HCT116 (cell line): ENCODE data around the gene TNN. TPM values are rescaled to one million over a fixed set of nuclear protein-coding genes. Genes with fewer than 3 reads are reported as not detected.

Source experiments
- ATAC-seq: fragments of 200-7000 bp; cut with Tn5 transposase; 2 replicates; pipeline ENCODE4 v1.9.1; 2020; ENCODE audit warnings: mild to moderate bottlenecking, moderate library complexity
- BruUV-seq: library from RNA; stranded (reverse); fragments of 400-500 nt; replicated peaks from 2 replicates; lab custom pipeline; 2021; lab: Mats Ljungman, UMichigan
- CTCF ChIA-PET: fragments of 300-600 bp; sonication (Branson Sonifier 250); formaldehyde crosslinking; loops from one replicate; lab custom pipeline; 2021; ENCODE audit warnings: antibody characterized with exemption; lab: Charles Lee
- POLR2A ChIA-PET: fragments of 300-600, 350-600 bp; sonication (Branson Sonifier 250); formaldehyde crosslinking; loops from one replicate; lab custom pipeline; 2021; ENCODE audit warnings: antibody characterized with exemption; lab: Charles Lee
- RAD21 ChIA-PET, 2 experiments: fragments of 300-600 bp; sonication (Branson Sonifier 250); formaldehyde crosslinking; loops; one replicate each; lab custom pipeline; 2023; ENCODE audit warnings: low total read pairs in 2 of 2; ENCODE audit not compliant: uncharacterized antibody in 2 of 2, unreplicated experiment in 2 of 2, low non-redundant PET in 1 of 2; lab: Charles Lee
- DNase-seq: peaks from one replicate; pipeline ENCODE4 v3.0.0-alpha.2; 2010; ENCODE audit warnings: low read depth, low spot score
- H2AFZ ChIP-seq: fragments of 200-600 bp; shearing (Covaris generic), sonication (generic); 2 replicates; pipeline ENCODE4 v1.6.1; 2017; ENCODE audit warnings: low read depth, mixed run types, mixed read lengths, antibody characterized with exemption, low read length; ENCODE audit not compliant: poor library complexity, severe bottlenecking
- H3K27ac ChIP-seq: 2 replicates; pipeline ENCODE4 v1.5.1; 2012; ENCODE audit warnings: low read depth, low read length
- H3K27me3 ChIP-seq: fragments of 200-600 bp; sonication (generic); 2 replicates; pipeline ENCODE4 v1.6.1; 2016; ENCODE audit warnings: mixed run types, low read length, mixed read lengths; ENCODE audit not compliant: insufficient read depth
- H3K36me3 ChIP-seq, 2 experiments: fragments of 200-500 bp in 1 of 2; fragments of 200-600 bp in 1 of 2; sonication (Bioruptor generic) in 1 of 2; sonication (generic) in 1 of 2; 2 replicates each; pipeline versions ENCODE4 v1.5.1 to v1.6.1; 2014 to 2016; ENCODE audit warnings: low read length in 2 of 2, inconsistent platforms in 1 of 2, mixed read lengths in 1 of 2, mixed run types in 1 of 2; ENCODE audit not compliant: insufficient read depth in 2 of 2, control insufficient read depth in 1 of 2
- H3K4me1 ChIP-seq, 2 experiments: fragments of 200-600 bp in 1 of 2; sonication (generic) in 1 of 2; 2 replicates each; pipeline versions ENCODE4 v1.5.1 to v1.6.1; 2012 to 2017; ENCODE audit warnings: low read length in 2 of 2, inconsistent platforms in 1 of 2, mild to moderate bottlenecking in 1 of 2, mixed read lengths in 1 of 2, mixed run types in 1 of 2, moderate library complexity in 1 of 2; ENCODE audit not compliant: insufficient read depth in 2 of 2, control insufficient read depth in 1 of 2
- H3K4me2 ChIP-seq: fragments of 200-600 bp; sonication (generic); 2 replicates; pipeline ENCODE4 v1.6.1; 2017; ENCODE audit warnings: mixed run types, low read length, mixed read lengths
- H3K4me3 ChIP-seq, 2 experiments: fragments of 200-600 bp in 1 of 2; sonication (generic) in 1 of 2; replicated peaks in 1 of 2; 2 replicates each; pipeline ENCODE4 v1.5.1; 2011 to 2016; ENCODE audit warnings: low read length in 2 of 2, control low read depth in 1 of 2, low read depth in 1 of 2, mild to moderate bottlenecking in 1 of 2, mixed read lengths in 1 of 2, mixed run types in 1 of 2
- H3K79me2 ChIP-seq: fragments of 200-600 bp; sonication (generic); 2 replicates; pipeline ENCODE4 v1.6.1; 2017; ENCODE audit warnings: mild to moderate bottlenecking, mixed run types, low read length, moderate library complexity, mixed read lengths; ENCODE audit not compliant: insufficient read depth
- H3K9ac ChIP-seq: fragments of 200-600 bp; sonication (generic); 2 replicates; pipeline ENCODE4 v1.6.1; 2016; ENCODE audit warnings: low read length, mixed read lengths
- H3K9me2 ChIP-seq: fragments of 200-600 bp; sonication (generic), shearing (Covaris generic); 2 replicates; pipeline ENCODE4 v1.6.1; 2017; ENCODE audit warnings: mixed run types, mild to moderate bottlenecking, moderate library complexity; ENCODE audit not compliant: insufficient read depth
- H3K9me3 ChIP-seq, 2 experiments: fragments of 200-500 bp in 1 of 2; fragments of 200-600 bp in 1 of 2; sonication (Bioruptor generic) in 1 of 2; sonication (generic) in 1 of 2; 2 replicates each; pipeline ENCODE4 v1.6.1; 2014 to 2017; ENCODE audit warnings: low read length in 2 of 2, mixed read lengths in 2 of 2, inconsistent platforms in 1 of 2, low read depth in 1 of 2, mild to moderate bottlenecking in 1 of 2, mixed run types in 1 of 2, moderate library complexity in 1 of 2; ENCODE audit not compliant: control insufficient read depth in 1 of 2, insufficient read depth in 1 of 2
- H4K20me1 ChIP-seq: fragments of 200-600 bp; sonication (generic), shearing (Covaris generic); 2 replicates; pipeline ENCODE4 v1.6.1; 2017; ENCODE audit warnings: mixed run types, mild to moderate bottlenecking, moderate library complexity; ENCODE audit not compliant: insufficient read depth
- ELF1 ChIP-seq: IDR thresholded peaks from 2 replicates; pipeline ENCODE4 v1.6.1; 2012; ENCODE audit warnings: low read depth, borderline replicate concordance
- FOSL1 ChIP-seq: IDR thresholded peaks from 2 replicates; pipeline ENCODE4 v1.6.1; 2012; ENCODE audit warnings: low read depth
- JUND ChIP-seq: IDR thresholded peaks from 2 replicates; pipeline ENCODE4 v1.6.1; 2012
- POLR2AphosphoS5 ChIP-seq: IDR thresholded peaks from 2 replicates; pipeline ENCODE4 v1.6.1; 2011; ENCODE audit warnings: mild to moderate bottlenecking, low read depth, low read length, moderate library complexity
- RAD21 ChIP-seq: IDR thresholded peaks from 2 replicates; pipeline ENCODE4 v1.6.1; 2012; ENCODE audit warnings: low read depth, mild to moderate bottlenecking
- SIN3A ChIP-seq: IDR thresholded peaks from 2 replicates; pipeline ENCODE4 v1.6.1; 2012; ENCODE audit warnings: low read depth
- intact Hi-C: fragments of 100-400 bp; cut with micrococcal nuclease; formaldehyde crosslinking; loops from 2 replicates; pipeline ENCODE4 v1.10.0; 2022
- total RNA-seq: library from RNA; stranded (reverse); gene quantifications from one replicate; pipeline ENCODE4 v1.2.1, GENCODE V29; 2021; ENCODE audit not compliant: unreplicated experiment
- TF ChIP-seq, protein P1 (sequence below): IDR thresholded peaks from 2 replicates; pipeline ENCODE4 v1.6.1; 2011; ENCODE audit warnings: mild to moderate bottlenecking, low read length, moderate library complexity; ENCODE audit not compliant: insufficient replicate concordance; ENCODE audit errors: extremely low read depth
- TF ChIP-seq, protein P2 (sequence below): IDR thresholded peaks from 2 replicates; pipeline ENCODE4 v1.6.1; 2012
- TF ChIP-seq, protein P3 (sequence below): IDR thresholded peaks from 2 replicates; pipeline ENCODE4 v1.6.1; 2012

TNN gene
- total RNA-seq, 1 experiment from 2014 or later = not detected

DNA sequence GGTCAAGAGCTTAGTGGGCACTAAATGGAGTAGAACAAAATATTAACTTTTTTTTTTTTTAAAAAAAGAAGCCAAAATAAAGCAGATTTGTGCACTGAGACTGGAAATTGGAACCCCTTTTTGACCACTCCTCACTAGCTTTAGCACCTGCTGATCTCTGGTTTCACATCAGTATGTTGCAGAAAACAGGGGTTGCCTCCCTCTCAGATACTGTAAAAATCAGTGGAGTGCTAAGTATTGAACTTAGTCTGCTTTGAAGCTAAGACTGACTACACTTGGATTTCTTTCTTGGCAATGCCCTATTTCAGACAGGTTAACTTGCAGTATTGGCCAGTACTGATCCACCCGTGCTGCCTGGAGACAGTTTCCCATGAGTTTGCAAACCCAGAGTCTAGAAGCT lies 127.6 kb downstream of the TNN start:
- no peaks in the 10 kb centered on the region for H3K36me3 ChIP-seq
- no peak overlapping the region for H3K9ac ChIP-seq
- ChIA-PET CTCF (interaction anchor here (1.0 kb wide), 1 partner anchor 49 kb away, joined by 4 read pairs; no protein-coding TSS in a partner anchor), RAD21 (no interaction called here), POLR2A (interaction anchor here (1.0 kb wide), 1 partner anchor 25 kb away, joined by 3 read pairs; no protein-coding TSS in a partner anchor)
- H3K4me3 ChIP-seq = no peak overlapping the region
- H3K4me1 ChIP-seq = peaks cover 18 to 58% of the 10 kb centered on the region in 2 experiments
- H3K9me2 ChIP-seq = no peaks in the 10 kb centered on the region
- DNase-seq (no peak), ATAC-seq (no peak)
- BruUV-seq = no TSS peak
- no peak overlapping the region for H3K4me2 ChIP-seq
- H2AFZ ChIP-seq = no peak overlapping the region
- no peaks in the 10 kb centered on the region for H4K20me1 ChIP-seq
- intact Hi-C loops = no loop called here
- H3K9me3 ChIP-seq = no peaks in the 10 kb centered on the region
- H3K27me3 ChIP-seq = no peaks in the 10 kb centered on the region
- H3K27ac ChIP-seq = no peak overlapping the region
- H3K79me2 ChIP-seq = peaks cover under 1% of the 10 kb centered on the region; the same call in 1 of the 2 replicates
- no peak for TF ChIP-seq ELF1
- TF ChIP-seq POLR2AphosphoS5 = no peak
- TF ChIP-seq JUND = no peak
- TF ChIP-seq, protein P1, sequence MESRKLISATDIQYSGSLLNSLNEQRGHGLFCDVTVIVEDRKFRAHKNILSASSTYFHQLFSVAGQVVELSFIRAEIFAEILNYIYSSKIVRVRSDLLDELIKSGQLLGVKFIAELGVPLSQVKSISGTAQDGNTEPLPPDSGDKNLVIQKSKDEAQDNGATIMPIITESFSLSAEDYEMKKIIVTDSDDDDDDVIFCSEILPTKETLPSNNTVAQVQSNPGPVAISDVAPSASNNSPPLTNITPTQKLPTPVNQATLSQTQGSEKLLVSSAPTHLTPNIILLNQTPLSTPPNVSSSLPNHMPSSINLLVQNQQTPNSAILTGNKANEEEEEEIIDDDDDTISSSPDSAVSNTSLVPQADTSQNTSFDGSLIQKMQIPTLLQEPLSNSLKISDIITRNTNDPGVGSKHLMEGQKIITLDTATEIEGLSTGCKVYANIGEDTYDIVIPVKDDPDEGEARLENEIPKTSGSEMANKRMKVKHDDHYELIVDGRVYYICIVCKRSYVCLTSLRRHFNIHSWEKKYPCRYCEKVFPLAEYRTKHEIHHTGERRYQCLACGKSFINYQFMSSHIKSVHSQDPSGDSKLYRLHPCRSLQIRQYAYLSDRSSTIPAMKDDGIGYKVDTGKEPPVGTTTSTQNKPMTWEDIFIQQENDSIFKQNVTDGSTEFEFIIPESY = no peak
- TF ChIP-seq RAD21 = no peak
- TF ChIP-seq, protein P2, sequence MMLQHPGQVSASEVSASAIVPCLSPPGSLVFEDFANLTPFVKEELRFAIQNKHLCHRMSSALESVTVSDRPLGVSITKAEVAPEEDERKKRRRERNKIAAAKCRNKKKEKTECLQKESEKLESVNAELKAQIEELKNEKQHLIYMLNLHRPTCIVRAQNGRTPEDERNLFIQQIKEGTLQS = no peak
- no peak for TF ChIP-seq SIN3A

DNA sequence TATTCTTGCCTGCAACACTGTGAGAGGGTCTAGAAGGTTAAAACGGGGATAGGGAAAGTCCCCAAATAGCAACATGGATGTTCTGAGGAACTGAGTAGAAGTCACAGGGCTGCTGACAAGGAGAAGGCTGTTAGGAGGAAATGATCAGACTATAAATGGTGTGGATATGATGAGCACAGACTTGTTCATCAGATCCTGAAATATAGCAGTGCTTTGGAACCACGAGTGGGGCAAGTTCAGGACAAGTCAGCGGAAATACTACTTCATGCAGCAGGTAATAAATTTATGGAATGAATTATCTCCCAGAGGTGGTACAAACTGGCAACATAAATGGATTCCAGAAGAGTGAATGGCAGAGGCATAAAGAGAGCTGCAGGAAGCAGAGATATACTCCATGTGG lies 128.2 kb downstream of the TNN start:
- no peaks in the 10 kb centered on the region for H3K79me2 ChIP-seq
- RAD21 ChIA-PET = no interaction called here
- CTCF ChIA-PET = interaction anchor here (1.1 kb wide), 1 partner anchor 26 kb away, joined by 3 read pairs; no protein-coding TSS in a partner anchor
- intact Hi-C loops = no loop called here
- BruUV-seq = no TSS peak
- no peaks in the 10 kb centered on the region for H3K36me3 ChIP-seq
- no peak overlapping the region for H2AFZ ChIP-seq
- H3K9me3 ChIP-seq = no peaks in the 10 kb centered on the region
- H3K4me3 ChIP-seq = no peak overlapping the region
- POLR2A ChIA-PET = interaction anchor here (1.5 kb wide), 1 partner anchor 9 kb away, joined by 4 read pairs; no protein-coding TSS in a partner anchor
- H3K9me2 ChIP-seq = no peaks in the 10 kb centered on the region
- H3K9ac ChIP-seq = no peak overlapping the region
- peaks cover 18 to 57% of the 10 kb centered on the region in 2 experiments for H3K4me1 ChIP-seq
- DNase-seq = no peak
- no peak for ATAC-seq
- TF ChIP-seq FOSL1 = peak; percentile 10; the same call in 1 of the 2 replicates
- TF ChIP-seq, protein P3, sequence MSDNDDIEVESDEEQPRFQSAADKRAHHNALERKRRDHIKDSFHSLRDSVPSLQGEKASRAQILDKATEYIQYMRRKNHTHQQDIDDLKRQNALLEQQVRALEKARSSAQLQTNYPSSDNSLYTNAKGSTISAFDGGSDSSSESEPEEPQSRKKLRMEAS = no peak
- H4K20me1 ChIP-seq = no peaks in the 10 kb centered on the region
- no peak overlapping the region for H3K27ac ChIP-seq
- H3K4me2 ChIP-seq = no peak overlapping the region
- H3K27me3 ChIP-seq = no peaks in the 10 kb centered on the region
